ENCODE measurements around the gene HM13.
"Not testable (repeated sequence)": the region's sequence is repeated elsewhere in the genome, so short reads cannot be mapped to it uniquely, and the experiment has no call there.

Gene HM13

DNA sequence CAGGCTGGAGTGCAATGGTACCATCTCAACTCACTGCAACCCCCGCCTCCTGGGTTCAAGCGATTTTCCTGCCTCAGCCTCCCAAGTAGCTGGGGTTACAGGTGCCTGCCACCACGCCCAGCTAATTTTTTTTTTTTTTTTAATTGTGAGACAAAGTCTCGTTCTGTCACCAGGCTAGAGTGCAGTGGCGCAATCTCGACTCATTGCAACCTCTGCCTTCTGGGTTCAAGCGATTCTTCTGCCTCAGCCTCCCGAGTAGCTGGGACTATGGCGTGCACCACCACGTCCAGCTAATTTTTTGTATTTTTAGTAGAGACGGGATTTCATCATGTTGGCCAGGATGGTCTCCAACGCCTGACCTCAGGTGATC is 98.0 kb downstream of the HM13 start:
- DNase-seq (ENCODE audit: low read depth), result not testable (repeated sequence)

GRCh38 chr20:31615416-31615815 is 101.2 kb downstream of the HM13 start:
- no peak for DNase-seq (ENCODE audit: low read depth)

DNA sequence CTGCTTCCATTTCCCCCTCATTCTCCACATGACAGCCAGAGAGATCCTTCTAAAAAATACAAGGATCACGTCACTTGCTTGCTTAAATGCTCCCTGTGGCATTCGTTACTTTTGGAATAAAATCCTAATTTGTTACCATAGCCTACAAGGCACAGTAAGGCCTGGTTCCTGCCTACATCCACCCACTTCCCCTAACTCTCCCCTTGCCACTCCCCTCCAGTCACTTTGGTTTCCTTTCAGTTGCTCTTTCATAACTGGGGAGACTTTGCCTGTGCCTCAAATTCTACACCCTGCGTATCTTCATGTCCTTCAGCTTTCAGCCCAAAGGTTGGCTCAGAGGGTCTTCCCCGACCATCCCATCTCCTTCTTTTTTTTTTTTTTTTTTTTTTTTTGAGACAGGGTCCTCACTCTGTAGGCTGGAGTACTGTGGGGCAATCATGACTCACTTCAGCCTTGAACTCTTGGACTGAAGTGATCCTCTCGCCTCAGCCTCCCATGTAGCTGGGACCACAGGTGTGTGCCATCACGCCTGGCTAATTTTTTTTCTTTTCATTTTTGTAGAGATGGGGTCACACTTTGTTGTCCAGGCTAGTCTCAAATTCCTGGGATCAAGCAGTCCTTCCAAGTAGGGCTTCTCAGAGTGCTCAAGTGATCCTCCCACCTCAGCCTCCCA is 103.3 kb downstream of the HM13 start:
- DNase-seq (ENCODE audit: low read depth), result no peak
